Esophagus mucosa (tissue), 1 donor: ENCODE results near the gene MTRF1. TPM values are rescaled to one million over a fixed set of nuclear protein-coding genes. Genes with fewer than 3 reads are reported as not detected.
A peak's percentile ranks its signal among the peaks of the same experiment; 100 is the strongest.

ENCODE experiments used
- ATAC-seq: fragments of 200-7000 bp; cut with Tn5 transposase; one replicate; pipeline ENCODE4 v1.9.1; 2020
- total RNA-seq: library from RNA; stranded (reverse); gene quantifications from one replicate; pipeline ENCODE4 v1.2.4, GENCODE V29; 2023
- donor health status: DM: yes; HTN: yes; CAD: no.

The MTRF1 gene
- total RNA-seq, 1 donor from 2014 or later: 9.2 TPM

DNA sequence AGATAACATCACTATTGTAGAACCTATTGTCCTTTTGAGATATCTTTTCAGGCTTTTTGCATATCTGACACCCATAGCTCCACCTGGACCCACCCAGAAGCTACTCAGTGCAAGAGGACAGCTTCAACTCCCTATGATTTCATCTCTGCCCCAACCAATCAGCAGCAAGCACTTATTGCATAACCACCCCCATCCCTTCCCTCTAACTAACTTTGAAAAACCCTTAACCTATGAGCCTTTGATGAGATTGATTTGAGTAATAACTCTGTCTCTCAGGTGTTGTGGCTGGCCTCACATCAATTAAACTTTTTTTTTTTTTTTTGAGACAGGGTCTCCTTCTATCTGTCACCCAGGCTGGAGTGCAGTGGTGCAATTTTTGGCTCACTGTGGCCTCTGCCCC lies 13.4 kb upstream of the MTRF1 start:
- no peak for ATAC-seq

DNA sequence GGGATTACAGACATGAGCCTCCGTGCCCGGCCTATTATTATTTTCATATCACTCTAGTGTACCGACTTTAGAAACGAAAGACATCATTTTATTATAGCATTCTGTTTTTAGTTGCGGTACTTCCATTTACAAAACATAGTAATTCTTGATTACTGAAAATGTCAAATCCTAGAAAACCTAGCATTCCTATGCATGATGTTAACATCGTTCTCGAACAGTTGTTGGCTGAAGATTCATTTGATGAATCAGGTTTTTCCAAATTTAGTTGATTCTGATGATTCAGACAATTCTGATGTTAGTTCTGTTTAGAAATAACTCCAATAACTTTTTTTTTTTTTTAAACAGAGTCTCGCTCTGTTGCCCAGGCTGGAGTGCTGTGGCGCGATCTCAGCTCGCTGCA lies 11.5 kb upstream of the MTRF1 start:
- ATAC-seq: no peak

DNA sequence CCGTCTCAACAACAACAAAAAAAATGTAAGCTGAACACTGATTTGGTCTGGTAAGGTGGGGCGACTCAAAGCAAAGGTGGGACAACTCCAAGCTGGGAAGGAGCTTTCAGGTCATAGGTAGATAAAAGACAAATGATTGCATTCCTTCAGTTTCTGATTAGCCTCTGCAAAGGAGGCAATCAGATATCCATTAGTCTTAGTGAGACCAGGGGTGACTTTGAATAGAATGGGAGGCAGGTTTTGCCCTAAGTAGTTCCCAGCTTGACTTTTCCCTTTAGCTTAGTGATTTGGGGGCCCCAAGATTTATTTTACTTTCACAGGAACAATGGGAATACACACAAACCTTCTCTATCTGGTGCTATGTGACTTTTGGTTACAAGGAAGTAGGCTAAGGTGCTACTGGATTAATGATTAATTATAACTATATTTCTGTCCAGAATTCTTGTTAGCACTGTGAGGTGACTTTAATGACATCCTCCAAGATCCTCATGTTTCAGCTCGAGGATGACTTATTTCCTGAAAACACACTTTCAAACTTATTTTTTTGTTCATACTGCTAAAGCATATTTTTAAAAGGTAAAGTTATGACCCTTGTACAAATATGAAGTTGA lies 10.6 kb upstream of the MTRF1 start:
- no peak for ATAC-seq

DNA sequence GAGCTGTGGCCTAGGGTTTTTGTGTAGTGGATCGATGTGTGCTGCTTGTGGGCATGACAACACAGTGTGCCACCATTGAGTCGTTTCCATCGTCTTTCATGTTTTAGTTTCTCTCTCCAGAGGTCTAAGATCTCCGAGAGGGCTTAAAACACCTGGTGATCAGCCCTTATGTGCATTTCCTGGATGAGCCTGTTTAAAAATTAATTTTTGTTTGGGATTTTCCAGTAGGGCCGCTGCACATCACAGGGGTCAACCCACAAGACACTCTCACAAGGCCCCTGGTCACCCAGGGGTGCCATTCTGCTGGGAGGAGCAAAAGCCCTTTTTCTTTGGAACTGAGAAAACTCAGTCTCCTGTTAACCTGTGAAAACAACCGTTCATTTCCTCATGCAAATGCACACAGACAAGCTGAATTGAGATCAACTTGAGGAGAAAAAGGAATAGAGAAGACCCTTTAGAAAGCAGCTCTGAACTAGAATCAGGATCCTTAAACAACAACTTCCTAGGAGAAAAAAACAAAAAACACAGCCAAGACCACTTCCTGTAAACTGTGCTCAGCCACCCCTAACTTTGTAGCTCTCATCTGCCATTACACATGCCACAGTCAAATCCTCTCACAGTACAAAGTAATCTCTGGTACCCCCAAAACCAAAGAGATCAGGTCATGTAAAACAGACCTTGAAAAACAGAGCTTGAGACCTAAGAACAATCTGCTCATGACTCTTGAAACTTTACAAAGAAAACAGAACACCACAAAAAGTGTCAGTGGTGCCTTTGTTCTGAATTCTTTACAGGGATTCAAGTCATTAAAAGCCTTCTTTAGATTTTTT lies 8.3 kb upstream of the MTRF1 start:
- no peak for ATAC-seq

DNA sequence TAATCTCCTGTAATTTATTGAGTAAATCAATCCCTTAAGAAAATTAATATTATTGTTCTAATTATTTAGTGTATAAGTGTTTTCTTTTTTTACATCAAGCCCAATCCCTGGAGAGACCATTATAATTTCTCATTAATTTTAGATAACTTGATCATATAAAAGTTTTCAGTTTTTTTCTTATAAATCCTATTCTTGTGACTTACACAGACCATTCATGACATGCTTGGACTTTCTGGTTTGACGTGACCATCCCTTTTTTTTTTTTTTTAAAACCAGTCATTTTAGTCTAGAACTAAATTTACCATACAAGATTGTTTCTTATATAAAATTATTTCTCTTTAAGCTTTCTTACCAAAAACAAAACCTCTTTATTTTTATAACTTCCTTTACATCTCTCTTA lies 5.4 kb upstream of the MTRF1 start:
- ATAC-seq: no peak

DNA sequence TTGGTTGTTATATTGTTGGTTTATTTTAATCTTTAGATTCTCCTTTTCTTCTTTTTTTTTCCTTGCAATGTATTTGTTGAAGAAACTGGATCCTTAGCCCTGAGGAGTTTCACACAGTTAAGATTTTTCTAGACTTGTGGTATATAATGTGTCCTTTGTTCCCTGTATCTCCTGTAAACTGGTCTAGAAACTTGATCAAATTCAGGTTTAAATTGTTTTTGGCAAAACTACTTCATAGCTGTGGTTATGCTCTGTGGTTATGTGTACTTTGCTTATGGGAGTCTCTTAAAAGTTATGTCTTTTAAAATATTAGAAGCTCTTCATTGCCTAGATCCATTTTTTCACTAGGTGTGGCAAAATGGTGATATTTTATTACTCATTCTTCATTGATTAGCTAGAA lies 3.7 kb upstream of the MTRF1 start:
- ATAC-seq: no peak

DNA sequence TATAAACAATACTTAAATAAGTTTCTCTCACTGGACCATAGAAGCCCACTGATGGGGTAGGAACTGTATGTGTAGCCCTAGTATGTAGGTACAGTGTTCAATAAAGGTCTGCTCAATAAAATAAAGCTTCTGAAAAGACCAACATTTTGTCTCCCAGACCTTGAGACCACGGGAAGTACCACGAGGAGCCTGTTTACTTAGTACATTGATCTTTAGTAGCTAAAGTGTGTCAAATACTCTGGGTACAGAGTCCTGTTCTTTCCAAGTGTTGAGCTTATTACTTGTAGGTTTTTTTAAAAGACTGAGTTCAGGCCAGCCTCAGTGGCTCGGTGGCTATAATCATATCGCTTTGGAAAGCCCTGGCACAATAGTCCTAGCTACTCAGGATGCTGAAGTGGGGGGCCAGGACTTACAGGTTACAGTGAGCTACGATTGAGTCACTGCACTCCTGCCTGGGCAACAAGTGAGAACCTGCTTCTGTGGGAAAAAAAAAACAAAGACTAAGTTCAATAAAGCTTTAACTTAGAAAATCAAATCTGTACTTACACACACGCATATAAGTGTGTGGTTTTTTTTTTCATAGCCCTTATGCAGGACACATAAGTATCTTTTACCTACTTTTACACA lies 3.4 kb downstream of the MTRF1 start:
- ATAC-seq: peak; percentile 78

DNA sequence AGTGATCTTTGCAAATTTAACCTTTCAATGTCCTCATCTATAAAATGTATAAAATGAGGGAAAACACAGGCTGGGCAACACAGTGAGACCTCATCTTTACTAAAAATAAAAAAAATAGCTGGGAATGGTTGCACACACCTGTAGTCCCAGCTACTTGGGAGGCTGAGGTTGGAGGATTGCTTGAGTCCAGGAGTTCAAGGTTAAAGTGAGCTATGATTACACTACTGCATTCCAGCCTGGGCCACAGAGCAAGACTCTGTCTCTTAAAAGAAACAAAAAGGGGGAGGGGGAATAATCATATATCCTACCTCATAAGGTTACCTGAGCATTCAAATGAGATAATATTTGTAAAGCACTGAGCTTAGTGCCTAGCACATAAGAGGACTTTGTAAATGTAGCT lies 5.8 kb downstream of the MTRF1 start:
- ATAC-seq: no peak

DNA sequence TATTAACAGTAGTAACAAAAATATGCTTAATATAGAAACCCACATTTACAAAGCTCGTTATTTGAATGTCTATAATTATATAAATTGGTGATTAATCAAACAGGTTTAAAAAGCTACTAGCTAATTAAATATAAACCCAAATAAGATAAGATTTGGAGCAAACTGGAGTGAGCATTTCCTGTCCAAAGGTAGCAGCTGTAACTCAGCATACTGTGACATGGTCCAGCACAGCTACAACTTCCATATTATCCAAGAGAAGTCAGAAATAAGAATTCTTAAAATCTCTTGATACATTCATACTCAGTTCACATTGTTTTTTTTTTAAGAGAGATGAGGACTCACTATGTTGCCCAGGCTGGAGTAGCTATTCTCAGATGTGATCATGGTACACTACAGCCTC lies 8.5 kb downstream of the MTRF1 start:
- ATAC-seq: no peak

DNA sequence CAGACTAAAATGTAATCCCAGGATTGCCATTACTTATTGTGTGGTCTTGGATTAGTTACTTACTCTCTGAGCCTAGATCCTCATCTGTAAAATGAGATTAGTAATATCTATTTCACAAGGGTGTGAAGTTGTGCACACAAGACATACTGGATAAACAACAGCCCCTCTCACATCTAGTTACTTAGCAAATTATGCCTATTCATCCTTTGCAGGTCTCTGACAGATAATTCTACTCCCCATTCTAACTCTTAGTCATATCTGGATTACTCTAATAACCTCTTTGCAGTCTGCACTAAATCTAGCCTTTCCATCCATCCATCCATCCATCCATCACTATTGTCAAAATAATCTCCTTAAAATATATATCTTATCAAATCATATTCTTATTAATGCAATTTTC lies 12.4 kb downstream of the MTRF1 start:
- no peak for ATAC-seq

DNA sequence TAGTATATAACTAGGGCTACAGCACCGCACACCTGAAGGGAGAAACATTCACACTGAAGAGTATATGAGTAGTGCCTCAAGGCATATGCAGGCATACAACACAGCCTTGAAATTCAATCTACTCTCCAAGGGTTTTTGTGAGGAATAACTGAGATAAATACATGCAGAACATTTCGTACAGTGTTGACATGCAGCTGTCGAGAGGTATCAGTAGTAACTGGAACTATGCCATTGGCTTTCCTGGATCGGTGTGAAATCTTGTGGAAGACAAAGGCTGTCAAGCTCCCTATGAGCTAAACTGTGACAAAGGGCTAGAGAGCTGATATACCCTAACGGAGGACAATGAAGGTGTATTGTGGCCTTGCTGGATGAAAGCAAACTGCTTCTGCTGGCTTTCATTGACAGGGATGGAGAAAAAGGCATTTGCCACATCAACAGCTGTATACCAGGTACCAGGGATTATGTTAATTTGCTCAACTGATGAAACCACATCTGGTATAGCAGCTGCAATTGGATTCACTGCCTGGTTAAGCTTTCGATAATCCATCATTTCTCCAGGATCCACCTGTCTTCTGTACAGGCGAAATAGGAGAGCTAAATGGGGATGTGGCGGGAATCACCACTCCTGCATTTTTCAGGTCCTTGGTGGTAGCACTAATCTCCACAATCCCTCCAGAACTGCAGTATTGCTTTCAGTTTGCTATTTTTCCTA lies 16.3 kb downstream of the MTRF1 start:
- ATAC-seq: no peak

DNA sequence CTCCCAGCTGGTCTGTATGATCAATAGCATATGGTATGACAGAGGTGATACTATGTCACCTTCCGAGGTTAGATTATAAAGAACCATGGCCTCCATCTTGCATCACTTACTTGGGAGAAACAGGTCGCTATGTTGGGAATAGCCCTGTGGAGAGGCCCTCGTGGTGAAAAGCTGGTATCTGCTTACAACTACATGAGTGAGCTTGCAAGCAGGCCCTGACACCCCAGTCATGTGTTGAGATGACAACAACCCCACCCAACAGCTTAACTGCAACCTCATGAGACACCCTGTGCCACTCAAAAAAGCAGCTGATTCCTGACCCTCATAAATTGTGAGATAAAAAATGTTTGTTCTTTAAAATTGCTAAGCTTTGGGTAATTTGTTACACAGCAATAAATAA lies 18.8 kb downstream of the MTRF1 start:
- no peak for ATAC-seq

DNA sequence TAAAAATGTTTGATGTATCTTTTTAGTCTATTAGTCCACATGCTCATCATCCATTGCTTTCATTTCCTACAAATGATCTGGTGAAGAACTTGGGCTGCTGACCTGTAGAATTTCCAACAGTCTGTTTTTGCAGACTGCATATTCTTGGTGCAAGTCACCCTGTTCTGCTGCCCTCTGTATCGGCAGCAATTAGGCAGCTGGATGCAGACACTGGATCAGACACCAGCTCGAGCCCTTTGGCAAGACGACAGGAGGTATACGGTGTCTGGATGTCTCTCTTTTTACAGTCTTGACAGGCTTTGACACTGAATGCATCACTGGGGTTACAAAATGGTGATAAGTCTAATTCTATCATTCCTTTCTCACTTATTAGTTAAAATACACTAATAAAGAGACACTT lies 21.8 kb downstream of the MTRF1 start:
- ATAC-seq: no peak

DNA sequence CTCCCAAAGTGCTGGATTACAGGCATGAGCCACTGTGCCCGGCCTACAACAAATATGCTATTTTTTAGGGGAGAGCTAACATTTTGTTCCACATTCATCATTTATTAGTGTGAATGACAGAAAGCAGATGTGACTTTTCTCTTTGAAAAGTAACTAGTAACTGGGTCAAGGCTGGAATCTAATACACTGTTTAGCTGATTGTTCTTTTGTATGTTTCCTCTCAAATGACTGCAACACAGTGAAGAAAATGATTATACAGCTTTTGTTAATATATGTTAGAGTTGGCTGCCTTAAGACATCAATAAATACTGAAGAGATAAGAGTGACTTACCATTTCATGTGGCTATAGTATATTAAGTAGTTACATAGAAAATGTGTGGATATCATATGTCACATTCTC lies 27.0 kb downstream of the MTRF1 start:
- no peak for ATAC-seq

DNA sequence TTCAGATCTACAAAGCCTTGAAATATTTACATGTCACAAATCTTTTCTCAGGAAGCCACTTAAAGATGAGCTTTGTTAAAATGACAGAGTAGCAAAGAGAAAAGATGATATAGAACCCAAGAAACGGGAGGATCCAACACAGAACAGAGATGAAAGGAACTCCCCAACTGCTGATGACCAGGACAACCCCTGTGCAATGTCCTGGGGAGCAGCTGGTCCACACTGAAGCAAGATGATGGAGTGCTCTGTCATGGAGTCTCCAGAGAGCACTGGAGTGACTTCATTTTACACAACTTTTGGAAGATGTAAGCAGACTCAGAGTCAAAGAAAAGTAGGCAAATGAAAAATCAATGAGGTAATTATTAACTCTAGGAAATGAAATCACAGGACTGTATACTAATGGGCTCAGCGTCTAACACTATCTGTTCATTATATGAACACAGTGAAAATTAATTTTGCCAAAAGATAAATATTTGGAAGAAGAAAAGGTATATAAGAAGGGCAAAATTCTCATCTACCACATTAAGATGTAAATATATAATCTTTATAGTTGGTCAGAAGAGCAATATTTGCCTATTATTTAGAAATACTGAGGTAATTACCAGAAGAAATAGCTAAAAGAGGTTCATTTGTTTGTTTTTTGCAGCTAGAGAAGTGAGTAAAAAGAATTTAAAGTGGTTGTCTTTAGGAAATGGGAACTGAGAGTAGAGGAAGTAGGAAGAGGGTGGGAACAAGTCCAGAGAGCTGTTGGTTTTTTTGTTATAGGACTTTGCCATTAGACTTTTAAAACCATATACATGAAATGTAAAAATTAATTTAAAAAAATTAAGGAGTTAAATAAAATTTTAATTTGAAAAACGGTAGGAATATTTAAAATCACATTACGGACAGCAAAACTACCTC lies 30.5 kb downstream of the MTRF1 start:
- no peak for ATAC-seq

DNA sequence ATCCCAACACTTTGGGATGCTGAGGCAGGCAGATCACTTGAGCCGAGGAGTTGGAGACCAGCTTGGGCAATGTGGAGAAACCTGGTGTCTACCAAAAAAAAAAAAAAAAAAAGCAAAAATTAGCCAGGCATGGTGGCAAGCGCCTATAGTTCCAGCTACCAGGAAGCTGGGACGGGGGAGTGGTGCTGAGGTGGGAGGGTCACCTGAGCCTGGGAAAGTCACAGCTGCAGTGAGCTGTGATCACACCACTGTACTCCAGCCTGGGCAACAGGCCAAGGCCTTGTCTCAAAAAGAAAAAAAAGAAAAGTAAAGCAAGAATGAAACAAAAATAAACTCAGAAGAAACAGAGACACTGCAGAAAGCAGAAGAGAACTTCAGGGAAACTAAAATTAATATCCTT lies 31.6 kb downstream of the MTRF1 start:
- peak; percentile 64 for ATAC-seq

DNA sequence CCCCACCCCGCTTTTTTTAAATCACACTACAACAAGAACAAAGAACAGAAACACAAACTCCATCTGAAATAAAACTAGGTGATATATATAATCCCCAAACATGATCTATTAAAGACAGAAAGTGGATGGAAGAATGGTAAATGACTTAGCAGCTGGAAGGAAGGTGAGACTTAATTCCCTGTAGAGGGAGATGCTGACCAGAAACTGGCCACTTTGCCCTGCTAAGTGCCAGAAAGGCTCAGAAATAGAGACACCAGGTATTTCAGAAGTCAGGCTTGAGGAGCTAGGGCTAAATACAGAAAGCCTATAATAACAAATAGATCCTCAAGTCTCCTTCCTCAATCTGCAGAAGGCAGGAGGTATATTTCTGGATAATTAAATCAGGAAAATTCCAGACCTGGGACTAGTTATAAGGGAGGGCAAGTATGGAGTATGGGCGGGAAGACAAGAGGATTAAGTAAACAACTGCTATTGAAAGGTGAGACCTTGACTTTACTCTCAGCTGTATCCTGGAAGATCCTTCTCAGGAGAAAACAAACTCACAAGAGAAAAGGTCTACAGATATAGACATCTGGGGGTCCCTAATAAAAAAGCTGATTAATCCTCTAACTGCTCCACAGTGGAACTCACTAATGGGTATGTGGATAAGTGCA lies 32.2 kb downstream of the MTRF1 start:
- ATAC-seq: no peak

DNA sequence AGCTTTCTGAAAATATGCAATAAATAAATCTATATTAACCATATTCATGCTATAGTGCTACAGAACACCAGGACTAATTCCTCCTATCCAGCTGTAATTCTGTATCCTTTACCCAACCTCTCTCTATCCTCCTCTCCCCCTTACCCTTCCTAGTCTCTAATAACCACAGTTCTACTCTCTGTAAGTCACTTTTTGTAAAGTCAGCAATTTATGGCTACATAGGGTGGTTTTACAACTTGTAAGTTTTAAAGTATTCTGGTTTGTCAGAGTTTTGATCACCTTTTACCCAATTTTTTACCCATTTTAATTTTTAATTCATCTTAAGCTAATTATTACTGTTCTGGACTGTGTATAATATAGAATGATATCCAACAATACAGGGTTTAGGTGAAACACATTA lies 34.0 kb downstream of the MTRF1 start:
- no peak for ATAC-seq

DNA sequence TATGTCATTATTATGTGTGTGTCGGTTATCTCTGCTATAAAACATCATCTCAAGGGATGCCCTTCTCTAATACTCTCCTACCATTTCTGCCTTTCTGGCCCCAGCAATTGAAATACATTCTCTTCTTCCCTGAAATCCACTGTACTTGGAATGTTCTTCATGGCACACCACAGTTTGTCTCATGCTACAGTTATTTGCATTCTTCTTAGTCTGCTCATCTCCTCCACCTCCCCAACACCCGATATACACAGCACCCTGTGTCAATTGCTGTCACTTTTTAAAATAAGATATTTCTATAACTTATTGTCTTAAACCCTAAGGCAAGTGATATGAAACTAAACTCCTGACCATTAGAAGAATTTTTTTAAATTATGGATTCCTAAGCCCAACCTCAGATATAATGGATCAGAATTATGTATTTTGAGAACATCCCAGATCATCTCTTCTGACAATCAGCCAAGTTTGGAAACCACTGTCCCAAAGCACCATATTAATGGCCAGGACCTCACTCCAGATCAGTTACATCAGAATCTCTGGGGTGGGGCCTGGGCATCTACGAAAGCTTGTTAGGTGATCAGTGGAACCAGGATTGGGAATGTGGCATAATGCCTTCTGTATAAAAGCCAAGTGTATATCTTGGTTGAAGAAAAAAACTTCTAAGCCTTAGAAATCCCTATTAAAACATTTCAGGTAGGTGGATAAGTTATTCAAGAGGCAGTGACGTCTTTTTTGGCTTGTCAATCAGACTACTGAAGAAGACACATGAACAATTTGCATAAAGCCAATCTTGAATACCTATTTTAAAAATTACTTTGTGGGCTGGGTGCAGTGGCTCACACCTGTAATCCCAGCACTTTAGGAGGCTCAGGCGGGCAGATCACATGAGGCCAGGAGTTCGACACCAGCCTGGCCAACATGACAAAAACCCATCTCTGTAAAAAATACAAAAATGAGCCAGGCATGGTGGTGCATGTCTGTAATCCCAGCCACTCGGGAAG lies 39.0 kb downstream of the MTRF1 start:
- no peak for ATAC-seq

DNA sequence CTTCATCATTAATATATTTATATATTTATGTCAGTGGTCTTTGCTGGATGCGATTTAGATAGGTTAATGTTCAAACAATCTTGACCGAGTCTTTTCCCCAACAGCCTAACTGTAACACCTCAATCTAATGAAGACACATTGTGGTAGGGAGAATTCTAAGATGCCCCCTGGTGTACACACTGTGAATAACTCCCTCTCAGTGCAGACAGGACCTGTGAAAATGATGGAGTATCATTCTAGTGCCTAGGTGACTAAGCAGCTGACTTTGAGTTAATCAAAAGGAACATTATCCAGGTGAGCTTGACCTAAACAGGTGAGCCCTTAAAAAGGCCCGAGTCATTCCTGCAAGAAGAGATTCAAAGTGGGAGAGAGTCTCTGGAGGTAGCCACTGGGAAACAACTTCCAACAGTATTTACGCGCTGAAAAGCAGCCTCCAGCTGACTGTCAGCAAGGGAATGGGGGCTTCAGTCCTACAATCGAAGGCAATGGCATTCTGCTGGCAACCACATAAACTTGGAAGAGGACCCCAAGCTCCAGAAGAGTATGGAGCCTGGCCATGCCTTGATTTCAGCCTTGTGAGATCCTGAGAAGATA lies 41.0 kb downstream of the MTRF1 start:
- ATAC-seq: peak; percentile 92
